Upper lobe of left lung (tissue), 4 donors: ENCODE results near the gene PANX1.

ENCODE experiments used
- POLR2A ChIP-seq, 4 donors: fragments of 450-650 bp; IDR thresholded peaks; one replicate each; pipeline ENCODE4 v1.5.1; 2016 to 2017; ENCODE audit warnings: antibody characterized with exemption in 4 of 4, mild to moderate bottlenecking in 2 of 4
- TF ChIP-seq, protein P1 (sequence below), 6 experiments: fragments of 450-650 bp in 4 of 6; fragments of 200-600 bp in 2 of 6; sonication (generic) in 2 of 6; IDR thresholded peaks; one replicate each; pipeline ENCODE4 v1.5.1; 2016 to 2019; ENCODE audit warnings: antibody characterized with exemption in 6 of 6

DNA sequence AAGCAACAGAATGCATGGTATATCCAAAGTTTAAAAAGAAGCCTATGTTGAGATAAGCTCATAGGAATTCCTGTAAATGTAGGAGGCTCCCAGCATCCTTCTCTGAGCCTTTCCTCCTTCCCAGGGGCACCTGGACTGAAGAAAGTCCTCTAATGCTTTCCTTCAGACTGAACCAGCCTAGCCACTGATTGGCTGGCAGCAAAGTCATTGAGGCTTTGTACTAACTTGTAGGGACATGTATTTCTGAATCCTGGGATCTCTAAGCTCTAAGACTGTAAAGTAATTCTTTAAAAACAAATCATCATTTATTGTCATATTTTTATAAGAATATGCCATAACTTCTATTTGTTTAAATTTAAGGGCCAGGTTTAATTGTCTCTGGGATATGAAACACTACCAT lies 23.9 kb upstream of the PANX1 start:
- no peak for TF ChIP-seq POLR2A (IDR thresholded peaks at IDR 0.05)
- TF ChIP-seq, protein P1, sequence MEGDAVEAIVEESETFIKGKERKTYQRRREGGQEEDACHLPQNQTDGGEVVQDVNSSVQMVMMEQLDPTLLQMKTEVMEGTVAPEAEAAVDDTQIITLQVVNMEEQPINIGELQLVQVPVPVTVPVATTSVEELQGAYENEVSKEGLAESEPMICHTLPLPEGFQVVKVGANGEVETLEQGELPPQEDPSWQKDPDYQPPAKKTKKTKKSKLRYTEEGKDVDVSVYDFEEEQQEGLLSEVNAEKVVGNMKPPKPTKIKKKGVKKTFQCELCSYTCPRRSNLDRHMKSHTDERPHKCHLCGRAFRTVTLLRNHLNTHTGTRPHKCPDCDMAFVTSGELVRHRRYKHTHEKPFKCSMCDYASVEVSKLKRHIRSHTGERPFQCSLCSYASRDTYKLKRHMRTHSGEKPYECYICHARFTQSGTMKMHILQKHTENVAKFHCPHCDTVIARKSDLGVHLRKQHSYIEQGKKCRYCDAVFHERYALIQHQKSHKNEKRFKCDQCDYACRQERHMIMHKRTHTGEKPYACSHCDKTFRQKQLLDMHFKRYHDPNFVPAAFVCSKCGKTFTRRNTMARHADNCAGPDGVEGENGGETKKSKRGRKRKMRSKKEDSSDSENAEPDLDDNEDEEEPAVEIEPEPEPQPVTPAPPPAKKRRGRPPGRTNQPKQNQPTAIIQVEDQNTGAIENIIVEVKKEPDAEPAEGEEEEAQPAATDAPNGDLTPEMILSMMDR (IDR thresholded peaks at IDR 0.05) = no peak
